AG09319 (cell line): Measurements from ENCODE around the gene LRRC26.

ENCODE experiments used
- DNase-seq: peaks from one replicate; pipeline ENCODE4 v3.0.0-alpha.2; 2010; ENCODE audit warnings: low read depth; ENCODE audit errors: extremely low read depth
- CTCF ChIP-seq: IDR thresholded peaks from 2 replicates; pipeline ENCODE4 v1.5.1; 2011; ENCODE audit warnings: low read depth, mild to moderate bottlenecking, inconsistent platforms, low read length, moderate library complexity

LRRC26 gene

DNA sequence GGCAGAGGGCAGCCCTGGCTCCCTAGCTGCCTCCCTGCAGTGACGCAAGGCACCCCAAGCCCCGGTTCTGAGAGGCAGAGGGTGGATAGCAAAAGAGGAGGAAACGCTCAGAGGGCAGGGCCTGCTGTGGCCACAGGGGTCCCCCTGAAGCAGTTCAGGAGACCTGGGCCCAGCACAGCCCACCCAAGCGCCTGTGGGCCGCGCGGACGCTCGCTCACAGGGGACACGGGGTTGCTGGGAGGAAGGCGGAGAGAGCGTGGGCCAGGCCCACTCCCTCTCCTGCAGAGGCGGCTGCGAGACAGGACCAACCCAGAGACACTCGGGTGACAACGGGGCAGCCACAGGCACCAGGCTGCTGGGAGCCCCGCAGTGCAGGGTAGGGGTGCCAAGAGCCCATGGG is 9.9 kb upstream of the LRRC26 start:
- no peak for TF ChIP-seq CTCF
- no peak for DNase-seq

- no peak for DNase-seq
- TF ChIP-seq CTCF, result no peak
These were observed 9.2 kb upstream of the LRRC26 start for GRCh38 chr9:137178939-137179630.

DNA sequence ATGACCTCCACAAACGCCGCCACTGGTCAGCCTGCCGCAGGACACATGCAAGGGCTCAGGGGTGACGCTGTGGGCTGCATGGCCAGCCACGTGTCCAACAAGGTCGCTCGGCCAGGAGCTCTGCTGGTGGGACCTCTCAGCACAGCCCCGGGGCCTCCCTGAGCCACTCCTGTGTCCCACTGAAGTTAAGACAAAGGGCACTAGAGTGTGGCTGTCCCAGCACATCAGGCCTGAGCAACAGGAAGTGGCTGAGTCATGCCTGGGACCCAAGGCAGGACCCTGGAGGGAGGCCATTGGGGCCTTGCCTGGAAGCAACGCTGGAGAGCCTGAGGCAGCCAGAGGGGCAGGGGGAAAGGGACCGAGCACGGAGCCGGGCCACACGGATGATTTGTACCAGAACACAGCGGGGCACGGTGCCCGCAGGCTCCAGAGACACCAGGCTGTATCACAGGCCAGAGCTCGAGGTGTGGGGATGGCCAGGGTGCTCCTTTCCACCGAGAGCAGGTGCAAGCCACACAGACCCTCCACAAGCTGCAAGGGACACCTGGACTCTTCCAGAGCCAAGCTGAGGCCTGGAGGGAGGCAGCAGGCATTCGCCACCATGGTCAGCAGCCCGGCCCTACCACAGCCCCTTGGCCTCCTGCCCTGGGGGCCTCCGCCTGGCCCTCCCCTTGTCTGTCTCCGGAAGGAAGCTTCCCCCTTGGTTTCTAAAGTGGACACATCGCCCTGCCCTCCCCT is 8.5 kb upstream of the LRRC26 start:
- no peak for DNase-seq
- no peak for TF ChIP-seq CTCF

- TF ChIP-seq CTCF, result peak; percentile 46
- DNase-seq, result no peak
These were observed 6.7 kb upstream of the LRRC26 start for GRCh38 chr9:137176302-137177182.

- no peak; the same call in none of the 2 replicates for TF ChIP-seq CTCF
- DNase-seq, result no peak
These were observed 5.6 kb upstream of the LRRC26 start for GRCh38 chr9:137175345-137175961.

GRCh38 chr9:137174722-137175293 is 5.0 kb upstream of the LRRC26 start:
- DNase-seq, result no peak
- TF ChIP-seq CTCF, result no peak
